Suppressor macrophage treated with lipopolysaccharide for 1 hour (primary cell): ENCODE data around the gene SLC38A2.

Experiments used
- DNase-seq, 3 donors: peaks; one replicate each; pipeline ENCODE4 v3.0.0-alpha.2; 2020 to 2022

SLC38A2 gene

GRCh38 chr12:46391630-46392029 lies 19.1 kb upstream of the SLC38A2 start:
- no peak for DNase-seq

- no peak for DNase-seq
Observed at GRCh38 chr12:46390881-46391280, 18.3 kb upstream of the SLC38A2 start.

GRCh38 chr12:46390304-46390703 lies 17.7 kb upstream of the SLC38A2 start:
- no peak for DNase-seq

- no peak for DNase-seq
Observed at GRCh38 chr12:46389031-46389616, 16.6 kb upstream of the SLC38A2 start.

GRCh38 chr12:46388427-46389021 lies 16.0 kb upstream of the SLC38A2 start:
- DNase-seq: no peak

- no peak for DNase-seq
Observed at GRCh38 chr12:46387670-46388069, 15.1 kb upstream of the SLC38A2 start.

GRCh38 chr12:46386877-46387629 lies 14.5 kb upstream of the SLC38A2 start:
- peak; percentile 87 to 90 (median 88) for DNase-seq

- no peak for DNase-seq
Observed at GRCh38 chr12:46386360-46386867, 13.8 kb upstream of the SLC38A2 start.

- DNase-seq: no peak
Observed at GRCh38 chr12:46385438-46385837, 12.9 kb upstream of the SLC38A2 start.

- DNase-seq: no peak
Observed at GRCh38 chr12:46384451-46385309, 12.1 kb upstream of the SLC38A2 start.

GRCh38 chr12:46383654-46384450 lies 11.3 kb upstream of the SLC38A2 start:
- DNase-seq: peak; percentile 88 to 92 (median 91)

- peak; percentile 97 to 99 (median 98) for DNase-seq
Observed at GRCh38 chr12:46382964-46383653, 10.5 kb upstream of the SLC38A2 start.

- peak; percentile 17 to 63 (median 57) for DNase-seq
Observed at GRCh38 chr12:46382408-46382963, 9.9 kb upstream of the SLC38A2 start.

- DNase-seq: no peak
Observed at GRCh38 chr12:46380881-46381280, 8.3 kb upstream of the SLC38A2 start.

- no peak for DNase-seq
Observed at GRCh38 chr12:46380022-46380796, 7.6 kb upstream of the SLC38A2 start.

- DNase-seq: no peak
Observed at GRCh38 chr12:46379352-46379751, 6.8 kb upstream of the SLC38A2 start.

- DNase-seq: no peak
Observed at GRCh38 chr12:46378530-46378929, 6.0 kb upstream of the SLC38A2 start.

- peak in 2 of 3 donors; percentile 40 to 44 for DNase-seq
Observed at GRCh38 chr12:46377678-46378077, 5.1 kb upstream of the SLC38A2 start.

- DNase-seq: no peak
Observed at GRCh38 chr12:46376579-46376978, 4.0 kb upstream of the SLC38A2 start.

GRCh38 chr12:46374711-46375110 lies 2.1 kb upstream of the SLC38A2 start:
- DNase-seq: no peak
